WI38 (cell line): Measurements from ENCODE around the gene SPINK2.

Source experiments
- H3K4me3 ChIP-seq: 2 replicates; pipeline ENCODE4 v1.5.1; 2011; ENCODE audit warnings: low read depth, mild to moderate bottlenecking, control low read depth, low read length
- TF ChIP-seq, protein P1 (sequence below): IDR thresholded peaks from 2 replicates; pipeline ENCODE4 v1.5.1; 2012; ENCODE audit warnings: low read depth, mild to moderate bottlenecking, control low read depth, low read length

SPINK2 gene, protein sequence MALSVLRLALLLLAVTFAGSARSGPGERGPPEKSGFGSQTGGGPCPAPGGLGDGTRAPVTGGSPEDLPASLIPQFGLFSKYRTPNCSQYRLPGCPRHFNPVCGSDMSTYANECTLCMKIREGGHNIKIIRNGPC

DNA sequence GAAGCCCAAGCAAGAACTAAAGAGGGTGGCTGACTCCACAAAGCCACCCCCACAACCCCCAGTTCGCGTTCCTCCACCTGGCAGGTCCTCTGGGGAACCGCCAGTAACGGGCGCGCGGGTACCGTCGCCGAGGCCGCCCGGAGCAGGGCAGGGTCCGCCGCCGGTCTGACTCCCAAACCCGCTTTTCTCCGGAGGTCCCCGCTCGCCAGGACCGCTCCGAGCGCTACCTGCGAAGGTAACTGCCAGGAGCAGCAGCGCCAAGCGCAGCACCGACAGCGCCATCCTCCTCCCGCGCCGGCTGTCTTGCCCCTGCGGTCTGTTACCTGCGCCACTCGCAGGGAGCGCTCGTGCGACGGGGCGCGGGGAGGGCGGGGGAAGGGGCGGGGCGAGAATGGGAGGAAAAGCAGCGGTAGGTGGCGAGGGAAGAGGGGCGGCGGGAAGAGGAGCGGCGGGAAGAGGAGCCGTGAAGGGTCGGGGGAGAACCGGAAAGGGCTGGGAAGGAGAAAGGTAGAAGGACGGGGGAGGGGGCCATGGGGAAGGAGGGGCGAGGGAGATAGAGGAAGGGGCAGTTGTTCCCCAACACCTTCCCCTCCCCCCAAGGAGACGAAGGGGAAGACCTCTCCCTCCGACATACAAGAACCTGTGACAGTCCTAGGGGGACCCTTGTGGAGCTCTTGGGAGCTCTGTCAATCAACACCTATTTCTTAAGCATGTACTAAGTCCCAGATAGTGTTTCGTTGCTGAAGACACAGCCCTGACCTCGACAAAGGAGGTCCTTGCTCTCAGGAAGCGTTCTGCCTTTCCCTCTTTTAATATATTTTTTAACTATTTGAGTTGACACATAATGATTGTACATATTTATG lies at the start of gene SPINK2:
Gene SPINK2 (minus strand): TSS at position 321 of the 863 bp plus-strand sequence. CDS start 39 bp downstream, at position 282.
- H3K4me3 ChIP-seq: peak within 1 kb of the TSS; percentile 18; the same call in 1 of the 2 replicates
- TF ChIP-seq, protein P1, sequence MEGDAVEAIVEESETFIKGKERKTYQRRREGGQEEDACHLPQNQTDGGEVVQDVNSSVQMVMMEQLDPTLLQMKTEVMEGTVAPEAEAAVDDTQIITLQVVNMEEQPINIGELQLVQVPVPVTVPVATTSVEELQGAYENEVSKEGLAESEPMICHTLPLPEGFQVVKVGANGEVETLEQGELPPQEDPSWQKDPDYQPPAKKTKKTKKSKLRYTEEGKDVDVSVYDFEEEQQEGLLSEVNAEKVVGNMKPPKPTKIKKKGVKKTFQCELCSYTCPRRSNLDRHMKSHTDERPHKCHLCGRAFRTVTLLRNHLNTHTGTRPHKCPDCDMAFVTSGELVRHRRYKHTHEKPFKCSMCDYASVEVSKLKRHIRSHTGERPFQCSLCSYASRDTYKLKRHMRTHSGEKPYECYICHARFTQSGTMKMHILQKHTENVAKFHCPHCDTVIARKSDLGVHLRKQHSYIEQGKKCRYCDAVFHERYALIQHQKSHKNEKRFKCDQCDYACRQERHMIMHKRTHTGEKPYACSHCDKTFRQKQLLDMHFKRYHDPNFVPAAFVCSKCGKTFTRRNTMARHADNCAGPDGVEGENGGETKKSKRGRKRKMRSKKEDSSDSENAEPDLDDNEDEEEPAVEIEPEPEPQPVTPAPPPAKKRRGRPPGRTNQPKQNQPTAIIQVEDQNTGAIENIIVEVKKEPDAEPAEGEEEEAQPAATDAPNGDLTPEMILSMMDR: no peak

DNA sequence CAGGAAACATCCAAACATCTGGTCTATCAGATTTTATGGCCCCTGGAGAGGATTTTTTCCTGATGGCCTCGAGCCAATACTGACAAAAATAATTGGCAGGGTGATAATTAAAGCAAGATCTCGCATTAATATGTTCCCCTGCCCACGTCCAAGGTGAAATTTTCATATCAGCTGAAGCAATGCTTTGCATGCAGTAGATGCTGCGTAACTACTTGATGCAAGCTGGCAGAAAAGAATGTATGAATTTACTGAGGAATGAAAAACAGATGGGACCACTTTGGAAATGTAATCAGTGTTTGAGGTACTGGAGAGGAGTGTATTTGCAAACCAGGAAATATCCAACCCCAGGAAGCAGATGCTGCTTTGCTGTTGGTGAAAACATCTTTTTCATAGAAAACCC lies 49.4 kb upstream of the SPINK2 start:
- no peak overlapping the region for H3K4me3 ChIP-seq
- TF ChIP-seq, protein P1: no peak

DNA sequence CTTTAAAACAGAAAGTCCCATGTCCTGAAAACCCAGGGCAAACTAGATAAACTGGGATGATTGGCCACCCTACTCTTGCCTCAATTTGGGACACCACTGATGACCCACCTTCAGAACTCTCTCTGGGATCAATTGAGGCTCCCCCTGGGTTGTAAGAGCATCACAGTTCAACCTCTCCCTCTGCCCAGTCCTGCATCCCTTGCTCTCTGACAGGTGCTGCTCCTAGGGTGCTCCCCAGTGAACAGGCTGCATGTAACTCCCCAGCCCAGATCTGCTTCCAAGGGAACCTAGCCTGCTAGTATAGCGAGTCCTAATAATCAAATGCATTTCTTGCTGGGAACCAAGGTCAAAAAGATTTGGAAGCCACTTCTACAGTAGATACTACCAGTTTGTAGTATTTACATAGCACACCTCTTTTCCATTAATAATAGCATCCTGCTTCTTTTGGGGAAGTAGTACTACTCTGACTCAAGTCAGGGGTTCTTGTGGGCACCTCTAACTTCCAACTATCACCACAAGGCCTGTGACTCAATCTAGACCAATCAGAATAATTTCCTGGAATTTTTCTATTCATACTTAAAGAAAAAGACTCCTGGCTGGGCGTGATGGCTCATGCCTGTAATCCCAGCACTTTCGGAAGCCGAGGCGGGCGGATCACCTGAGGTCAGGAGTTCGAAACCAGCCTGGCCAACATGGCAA lies 42.1 kb upstream of the SPINK2 start:
- H3K4me3 ChIP-seq: no peak overlapping the region
- TF ChIP-seq, protein P1: no peak

DNA sequence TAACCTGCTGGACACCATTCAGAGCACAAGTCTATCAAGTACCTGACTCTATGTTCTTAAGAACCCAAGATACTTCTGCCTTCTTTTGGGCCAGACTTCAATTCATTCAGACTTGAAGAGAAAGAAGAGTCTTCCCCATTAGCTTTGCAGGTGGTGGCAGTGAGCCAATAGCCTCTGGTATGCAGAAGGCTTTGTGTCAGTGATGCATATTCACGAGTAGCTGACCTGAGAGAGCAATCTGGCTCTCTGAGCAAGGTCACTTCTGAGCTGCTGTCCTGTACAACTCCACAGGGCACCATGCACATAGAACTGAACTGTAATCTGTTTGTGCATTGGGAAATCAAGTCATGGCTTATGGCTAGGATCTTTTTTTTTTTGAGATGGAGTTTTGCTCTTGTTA lies 39.9 kb upstream of the SPINK2 start:
- no peak overlapping the region for H3K4me3 ChIP-seq
- TF ChIP-seq, protein P1: no peak

DNA sequence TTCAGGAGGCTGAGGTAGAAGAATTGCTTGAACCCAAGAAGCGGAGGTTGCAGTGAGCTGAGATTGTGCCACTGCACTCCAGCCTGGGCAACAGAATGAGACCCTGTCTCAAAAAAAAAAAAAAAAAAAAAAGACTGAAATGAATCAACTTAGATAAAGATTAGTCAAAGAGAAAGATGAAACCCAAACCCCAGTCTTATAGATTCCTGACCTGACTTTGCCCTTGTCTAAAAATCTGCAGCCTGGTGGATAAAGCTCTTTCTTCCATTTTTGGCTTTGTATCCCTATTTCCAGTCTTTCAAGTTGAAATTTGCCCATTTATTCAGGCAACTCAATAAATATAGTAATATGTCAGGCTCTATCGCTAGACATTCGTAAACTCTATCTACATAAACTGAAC lies 39.3 kb upstream of the SPINK2 start:
- TF ChIP-seq, protein P1: no peak
- no peak overlapping the region for H3K4me3 ChIP-seq

DNA sequence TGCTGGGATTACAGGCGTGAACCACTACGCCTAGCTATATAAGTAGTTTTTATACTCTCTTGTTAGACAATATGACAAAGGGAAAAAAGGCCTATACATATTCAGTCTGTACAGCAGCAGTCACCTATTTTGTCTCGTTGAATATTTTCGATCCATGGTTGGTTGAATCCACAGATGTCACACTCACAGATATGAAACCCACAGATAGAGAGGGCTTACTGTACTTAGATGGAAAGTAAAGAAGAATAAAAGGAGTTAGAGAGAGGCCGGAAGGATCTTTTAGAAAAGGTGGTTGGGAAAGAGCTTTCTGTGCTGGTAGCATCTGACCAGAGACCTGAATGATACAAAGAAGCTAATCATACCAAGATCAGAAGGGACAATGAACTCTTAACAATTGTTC lies 38.3 kb upstream of the SPINK2 start:
- H3K4me3 ChIP-seq: no peak overlapping the region
- TF ChIP-seq, protein P1: no peak
